Type B pancreatic cell (in vitro differentiated cells): Measurements from ENCODE around the gene SERTAD1. TPM values are rescaled to one million over a fixed set of nuclear protein-coding genes. Genes with fewer than 3 reads are reported as not detected.
A peak's percentile ranks its signal among the peaks of the same experiment; 100 is the strongest.
"Not testable (repeated sequence)": the region's sequence is repeated elsewhere in the genome, so short reads cannot be mapped to it uniquely, and the experiment has no call there.

Source experiments
- DNase-seq: peaks from one replicate; pipeline ENCODE4 v3.0.0; 2021; ENCODE audit warnings: mixed read lengths; ENCODE audit not compliant: unreplicated experiment; ENCODE audit errors: extremely low spot score
- H3K27ac Mint-ChIP-seq: 2 replicates; pipeline ENCODE4 v1.8.0; 2021; ENCODE audit warnings: mild to moderate bottlenecking, mixed read lengths
- H3K27me3 Mint-ChIP-seq: 2 replicates; pipeline ENCODE4 v1.8.0; 2021; ENCODE audit warnings: mixed read lengths
- H3K36me3 Mint-ChIP-seq: 2 replicates; pipeline ENCODE4 v1.8.0; 2021; ENCODE audit warnings: mixed read lengths
- H3K4me1 Mint-ChIP-seq: one replicate; pipeline ENCODE4 v1.8.0; 2021; ENCODE audit warnings: mixed read lengths; ENCODE audit not compliant: unreplicated experiment
- H3K4me3 Mint-ChIP-seq: 2 replicates; pipeline ENCODE4 v1.8.0; 2021; ENCODE audit warnings: mild to moderate bottlenecking, mixed read lengths
- H3K9me3 Mint-ChIP-seq: 2 replicates; pipeline ENCODE4 v1.8.0; 2021; ENCODE audit warnings: mixed read lengths
- total RNA-seq: library from RNA; stranded (reverse); gene quantifications from 2 replicates; pipeline ENCODE4 v1.2.1, GENCODE V29; 2021; ENCODE audit warnings: low replicate concordance
- TF ChIP-seq, protein P1 (sequence below): fragments of 200-600 bp; sonication (generic); conservative IDR thresholded peaks from 2 replicates; pipeline ENCODE4 v1.5.0; 2021; ENCODE audit warnings: antibody characterized with exemption, mild to moderate bottlenecking

The SERTAD1 gene
- total RNA-seq, 1 donor from 2014 or later: 9.2 TPM

DNA sequence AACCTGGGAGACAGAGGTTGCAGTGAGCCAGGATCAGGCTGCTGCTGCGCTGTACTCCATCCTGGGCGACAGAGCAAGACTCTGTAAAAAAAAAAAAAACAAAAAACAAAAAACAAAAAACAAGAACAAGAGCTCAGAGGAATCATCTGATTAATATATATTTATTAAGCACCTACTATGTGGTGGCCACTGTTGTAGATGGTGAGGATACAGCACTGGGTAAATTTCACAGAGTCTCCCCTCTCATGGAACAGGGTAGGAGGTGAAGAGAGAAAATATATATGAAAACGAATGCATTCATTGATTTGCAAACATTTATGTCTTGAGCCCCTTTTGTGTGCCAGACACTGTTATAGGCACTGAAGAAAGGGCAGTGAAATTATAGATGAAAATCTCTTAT, 5.9 kb upstream of the SERTAD1 start:
- Mint-ChIP-seq H3K36me3 (no peaks in the 10 kb centered on the region), H3K27ac (peak overlapping the region; percentile 23), H3K9me3 (no peaks in the 10 kb centered on the region), H3K4me1 (peaks cover 17% of the 10 kb centered on the region), H3K27me3 (no peaks in the 10 kb centered on the region), H3K4me3 (peak overlapping the region; percentile 41)
- TF ChIP-seq, protein P1, sequence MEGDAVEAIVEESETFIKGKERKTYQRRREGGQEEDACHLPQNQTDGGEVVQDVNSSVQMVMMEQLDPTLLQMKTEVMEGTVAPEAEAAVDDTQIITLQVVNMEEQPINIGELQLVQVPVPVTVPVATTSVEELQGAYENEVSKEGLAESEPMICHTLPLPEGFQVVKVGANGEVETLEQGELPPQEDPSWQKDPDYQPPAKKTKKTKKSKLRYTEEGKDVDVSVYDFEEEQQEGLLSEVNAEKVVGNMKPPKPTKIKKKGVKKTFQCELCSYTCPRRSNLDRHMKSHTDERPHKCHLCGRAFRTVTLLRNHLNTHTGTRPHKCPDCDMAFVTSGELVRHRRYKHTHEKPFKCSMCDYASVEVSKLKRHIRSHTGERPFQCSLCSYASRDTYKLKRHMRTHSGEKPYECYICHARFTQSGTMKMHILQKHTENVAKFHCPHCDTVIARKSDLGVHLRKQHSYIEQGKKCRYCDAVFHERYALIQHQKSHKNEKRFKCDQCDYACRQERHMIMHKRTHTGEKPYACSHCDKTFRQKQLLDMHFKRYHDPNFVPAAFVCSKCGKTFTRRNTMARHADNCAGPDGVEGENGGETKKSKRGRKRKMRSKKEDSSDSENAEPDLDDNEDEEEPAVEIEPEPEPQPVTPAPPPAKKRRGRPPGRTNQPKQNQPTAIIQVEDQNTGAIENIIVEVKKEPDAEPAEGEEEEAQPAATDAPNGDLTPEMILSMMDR: no peak
- no peak for DNase-seq

- H3K4me1 Mint-ChIP-seq: peaks cover 21% of the 10 kb centered on the region
- not testable (repeated sequence) for H3K27ac Mint-ChIP-seq, H3K36me3 Mint-ChIP-seq, H3K27me3 Mint-ChIP-seq, DNase-seq, H3K4me3 Mint-ChIP-seq, H3K9me3 Mint-ChIP-seq
Measured at GRCh38 chr19:40430242-40430641, 4.5 kb upstream of the SERTAD1 start.

GRCh38 chr19:40428197-40428596, 2.4 kb upstream of the SERTAD1 start:
- H3K36me3 Mint-ChIP-seq, DNase-seq, H3K27me3 Mint-ChIP-seq, H3K9me3 Mint-ChIP-seq: not testable (repeated sequence)
- peak overlapping the region; percentile 48 for H3K27ac Mint-ChIP-seq
- H3K4me3 Mint-ChIP-seq: peak overlapping the region; percentile 58
- peaks cover 18% of the 10 kb centered on the region for H3K4me1 Mint-ChIP-seq

GRCh38 chr19:40424637-40425449, 949 bp downstream of the SERTAD1 start:
- TF ChIP-seq, protein P1: no peak
- peak overlapping the region; percentile 91 for H3K4me3 Mint-ChIP-seq
- H3K4me1 Mint-ChIP-seq: peaks cover 13% of the 10 kb centered on the region
- no peak for DNase-seq
- H3K9me3 Mint-ChIP-seq: no peaks in the 10 kb centered on the region
- H3K27ac Mint-ChIP-seq: peak overlapping the region; percentile 93
- H3K36me3 Mint-ChIP-seq: no peaks in the 10 kb centered on the region
- no peaks in the 10 kb centered on the region for H3K27me3 Mint-ChIP-seq

- Mint-ChIP-seq H3K4me3 (peak overlapping the region; percentile 68), H3K36me3 (no peaks in the 10 kb centered on the region), H3K4me1 (peaks cover 17% of the 10 kb centered on the region), H3K27ac (peak overlapping the region; percentile 93), H3K9me3 (no peaks in the 10 kb centered on the region), H3K27me3 (no peaks in the 10 kb centered on the region)
- no peak for DNase-seq
- TF ChIP-seq, protein P1: no peak
Measured at GRCh38 chr19:40423938-40424337, 1.9 kb downstream of the SERTAD1 start.

GRCh38 chr19:40422748-40423566, 2.8 kb downstream of the SERTAD1 start:
- no peak overlapping the region for H3K4me3 Mint-ChIP-seq
- peaks cover 17% of the 10 kb centered on the region for H3K4me1 Mint-ChIP-seq
- H3K27me3 Mint-ChIP-seq: no peaks in the 10 kb centered on the region
- TF ChIP-seq, protein P1: no peak
- no peak for DNase-seq
- H3K9me3 Mint-ChIP-seq: no peaks in the 10 kb centered on the region
- no peak overlapping the region for H3K27ac Mint-ChIP-seq
- H3K36me3 Mint-ChIP-seq: no peaks in the 10 kb centered on the region
